PFSK-1 (cell line): ENCODE data around the gene ISYNA1.

ENCODE experiments used
- POLR2AphosphoS5 ChIP-seq: IDR thresholded peaks from 2 replicates; pipeline ENCODE4 v1.6.1; 2012; ENCODE audit warnings: low read depth, mild to moderate bottlenecking, control low read depth, low read length, moderate library complexity
- TAF1 ChIP-seq: IDR thresholded peaks from 2 replicates; pipeline ENCODE4 v1.6.1; 2012; ENCODE audit warnings: low read length, control low read depth, borderline replicate concordance; ENCODE audit not compliant: insufficient read depth

DNA sequence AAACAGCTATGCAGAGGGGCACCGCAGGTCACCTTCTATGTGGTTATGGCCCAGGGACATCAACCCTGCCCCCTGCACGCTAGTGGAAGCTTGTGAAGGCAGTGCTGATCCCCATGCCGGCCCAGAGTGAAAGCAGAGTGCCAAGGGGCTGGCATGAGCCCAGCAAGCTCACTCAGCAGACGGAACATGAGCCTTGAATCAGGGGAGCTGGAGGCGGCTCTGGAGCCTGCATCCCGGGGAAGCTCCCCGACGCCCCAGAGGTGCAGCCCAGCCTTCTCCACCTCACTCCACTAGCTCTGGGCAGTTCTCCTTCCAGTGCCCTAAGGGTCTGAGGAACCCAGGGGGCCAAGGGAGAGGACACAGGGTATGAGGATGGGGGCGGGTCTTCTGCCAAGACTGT lies 19.0 kb upstream of the ISYNA1 start:
- no peak for TF ChIP-seq TAF1
- TF ChIP-seq POLR2AphosphoS5: no peak
